GM18951 (cell line): ENCODE measurements around the gene YPEL2.

Experiments used
- POLR2A ChIP-seq: IDR thresholded peaks from 4 replicates; pipeline ENCODE4 v1.6.1; 2011; ENCODE audit warnings: mild to moderate bottlenecking; ENCODE audit not compliant: insufficient read length, insufficient read depth; ENCODE audit errors: extremely low read depth
- in situ Hi-C: fragments of 300-500 bp; cut with MboI; formaldehyde crosslinking; loops from one replicate; pipeline ENCODE4 v1.12.0; 2022; ENCODE audit warnings: low sequenced_read_pairs, mixed read lengths, inconsistent platforms; ENCODE audit not compliant: unreplicated experiment

Gene YPEL2

GRCh38 chr17:59437791-59438281 is 106.4 kb downstream of the YPEL2 start:
- in situ Hi-C loops = loop anchor here (5.0 kb wide), 1 partner anchor 111 kb away; no protein-coding TSS in a partner anchor
- TF ChIP-seq POLR2A = no peak

GRCh38 chr17:59439262-59439661 is 107.8 kb downstream of the YPEL2 start:
- no peak for TF ChIP-seq POLR2A
- in situ Hi-C loops = loop anchor here (5.0 kb wide), 1 partner anchor 112 kb away; no protein-coding TSS in a partner anchor

DNA sequence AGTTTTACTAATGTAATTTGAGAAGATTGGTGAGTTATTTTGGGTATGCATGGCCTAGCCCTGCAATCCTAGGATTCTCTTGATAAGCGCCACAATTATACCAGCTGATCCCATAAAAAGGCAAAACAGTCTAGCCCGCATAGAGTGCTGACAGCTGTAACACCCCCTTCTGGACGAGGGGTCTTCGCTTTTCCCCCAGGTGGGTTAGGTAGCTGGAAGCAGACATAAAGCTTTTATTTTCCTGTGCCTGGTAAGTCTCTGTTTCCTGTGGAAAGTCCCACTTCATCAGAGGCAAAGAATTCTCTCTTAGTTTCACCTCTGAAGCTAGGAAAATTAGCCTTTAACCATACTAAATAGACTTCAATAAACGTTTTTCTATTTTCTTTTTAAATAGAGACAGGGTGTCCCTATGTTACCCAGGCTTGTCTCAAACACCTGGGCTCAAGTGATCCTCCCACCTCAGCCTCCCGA is 108.3 kb downstream of the YPEL2 start:
- in situ Hi-C loops = loop anchor here (5.0 kb wide), 1 partner anchor 112 kb away; no protein-coding TSS in a partner anchor

GRCh38 chr17:59440757-59441463 is 109.5 kb downstream of the YPEL2 start:
- in situ Hi-C loops = no loop called here
- TF ChIP-seq POLR2A = no peak

More for the DNA sequence above, 108.3 kb downstream of the YPEL2 start:
- TF ChIP-seq POLR2A = no peak

- in situ Hi-C loops = no loop called here
- TF ChIP-seq POLR2A = no peak
Measured at GRCh38 chr17:59441464-59442096, 110.1 kb downstream of the YPEL2 start.

GRCh38 chr17:59443106-59443505 is 111.7 kb downstream of the YPEL2 start:
- no peak for TF ChIP-seq POLR2A

More at GRCh38 chr17:59443106-59443505, 111.7 kb downstream of the YPEL2 start:
- in situ Hi-C loops = no loop called here
